CD4-positive, CD25-positive, alpha-beta regulatory T cell (primary cell): ENCODE data around the gene PHLDB3. TPM values are rescaled to one million over a fixed set of nuclear protein-coding genes. Genes with fewer than 3 reads are reported as not detected.

Source experiments
- ATAC-seq, 2 donors: fragments of 150-1000 bp; cut with Tn5 transposase; one replicate each; pipeline ENCODE4 v1.10.0; 2021; ENCODE audit warnings: low read depth in 2 of 2, moderate number of reproducible peaks in 2 of 2, moderate library complexity in 1 of 2
- DNase-seq, 3 donors: peaks; one replicate each; pipeline versions ENCODE4 v3.0.0 to v3.0.0-alpha.2; 2012 to 2022; ENCODE audit warnings: mixed read lengths in 1 of 3
- H3K27ac ChIP-seq: one replicate; pipeline ENCODE4 v1.7.0; 2013; ENCODE audit warnings: mild to moderate bottlenecking, low read length; ENCODE audit not compliant: insufficient read depth, poor library complexity, severe bottlenecking
- H3K27me3 ChIP-seq: one replicate; pipeline ENCODE4 v1.7.0; 2013; ENCODE audit warnings: low read length; ENCODE audit not compliant: control insufficient read depth, insufficient read depth
- H3K36me3 ChIP-seq: one replicate; pipeline ENCODE4 v1.7.0; 2013; ENCODE audit warnings: mild to moderate bottlenecking, low read length, moderate library complexity; ENCODE audit not compliant: control insufficient read depth, insufficient read depth
- H3K4me1 ChIP-seq: 2 replicates; pipeline ENCODE4 v1.7.0; 2013; ENCODE audit warnings: mild to moderate bottlenecking, low read length; ENCODE audit not compliant: insufficient read depth, control insufficient read depth, poor library complexity, severe bottlenecking
- H3K4me3 ChIP-seq: one replicate; pipeline ENCODE4 v1.7.0; 2013; ENCODE audit warnings: low read depth, mild to moderate bottlenecking, low read length, moderate library complexity
- H3K9me3 ChIP-seq, 2 experiments: 1 replicate in 1 of 2; 2 replicates in 1 of 2; pipeline ENCODE4 v1.7.0; 2013; ENCODE audit warnings: low read length in 2 of 2, mild to moderate bottlenecking in 1 of 2, moderate library complexity in 1 of 2; ENCODE audit not compliant: control insufficient read depth in 2 of 2
- H3K27ac Mint-ChIP-seq, 3 donors: one replicate each; pipeline ENCODE4 v1.8.0; 2020 to 2022; ENCODE audit warnings: mild to moderate bottlenecking in 3 of 3, mixed read lengths in 3 of 3, moderate library complexity in 2 of 3
- H3K27me3 Mint-ChIP-seq: one replicate; pipeline ENCODE4 v1.8.0; 2022; ENCODE audit warnings: mild to moderate bottlenecking, mixed read lengths
- H3K36me3 Mint-ChIP-seq: one replicate; pipeline ENCODE4 v1.8.0; 2020; ENCODE audit warnings: mixed read lengths
- H3K4me1 Mint-ChIP-seq, 4 donors: one replicate each; pipeline ENCODE4 v1.8.0; 2020 to 2022; ENCODE audit warnings: mixed read lengths in 4 of 4, mild to moderate bottlenecking in 1 of 4
- H3K4me3 Mint-ChIP-seq, 4 donors: one replicate each; pipeline ENCODE4 v1.8.0; 2020 to 2022; ENCODE audit warnings: mild to moderate bottlenecking in 4 of 4, mixed read lengths in 4 of 4, moderate library complexity in 3 of 4
- H3K9me3 Mint-ChIP-seq, 7 donors: one replicate each; pipeline ENCODE4 v1.8.0; 2020 to 2022; ENCODE audit warnings: mixed read lengths in 7 of 7, mild to moderate bottlenecking in 3 of 7, moderate library complexity in 2 of 7
- polyA plus RNA-seq, 4 donors: library from polyadenylated mRNA; unstranded; fragments of 300-500 nt; fragmentation: Illumina TruSeq; gene quantifications; one replicate each; pipeline ENCODE4 v1.2.3, GENCODE V29; 2021
- total RNA-seq: library from RNA; stranded (reverse); gene quantifications from one replicate; pipeline ENCODE4 v1.2.3, GENCODE V29; 2022

The PHLDB3 gene
- total and polyA plus RNA-seq, 5 donors from 2014 or later: 1.5 to 64.1 (median 4.2) TPM

DNA sequence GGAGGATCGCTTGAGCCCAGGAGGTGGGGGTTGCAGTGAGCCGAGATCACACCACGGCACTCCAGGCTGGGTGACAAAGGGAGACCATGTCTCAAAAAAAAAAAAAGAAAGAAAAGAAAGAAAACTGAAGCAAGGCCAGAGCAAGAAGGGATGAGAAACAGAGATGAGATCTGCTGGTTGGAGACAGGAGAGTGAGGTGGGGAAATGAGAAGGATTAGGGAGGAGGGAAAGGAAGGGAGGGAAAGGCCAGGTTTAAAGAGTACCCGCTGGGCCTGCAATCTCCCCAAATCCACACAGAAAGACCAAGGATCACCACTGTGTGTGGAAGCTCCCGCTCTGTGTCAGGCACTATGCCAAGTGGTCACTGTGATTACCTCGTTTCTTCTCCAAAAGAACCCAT, 22.8 kb downstream of the PHLDB3 start:
- ATAC-seq: no peak
- no peaks in the 10 kb centered on the region for H3K27me3 Mint-ChIP-seq
- H3K4me1 ChIP-seq: no peaks in the 10 kb centered on the region
- peaks cover 5% of the 10 kb centered on the region for H3K36me3 ChIP-seq
- no peak overlapping the region for H3K27ac ChIP-seq
- H3K4me3 Mint-ChIP-seq: no peak overlapping the region
- H3K9me3 Mint-ChIP-seq: no peaks in the 10 kb centered on the region
- DNase-seq: no peak
- peaks cover 0 to 5% (median 3%) of the 10 kb centered on the region in 4 donors for H3K4me1 Mint-ChIP-seq
- no peak overlapping the region for H3K4me3 ChIP-seq
- peaks cover 23% of the 10 kb centered on the region for H3K36me3 Mint-ChIP-seq
- H3K27ac Mint-ChIP-seq: peak overlapping the region in 1 of 3 donors; percentile 79
- H3K9me3 ChIP-seq: no peaks in the 10 kb centered on the region
- no peaks in the 10 kb centered on the region for H3K27me3 ChIP-seq

DNA sequence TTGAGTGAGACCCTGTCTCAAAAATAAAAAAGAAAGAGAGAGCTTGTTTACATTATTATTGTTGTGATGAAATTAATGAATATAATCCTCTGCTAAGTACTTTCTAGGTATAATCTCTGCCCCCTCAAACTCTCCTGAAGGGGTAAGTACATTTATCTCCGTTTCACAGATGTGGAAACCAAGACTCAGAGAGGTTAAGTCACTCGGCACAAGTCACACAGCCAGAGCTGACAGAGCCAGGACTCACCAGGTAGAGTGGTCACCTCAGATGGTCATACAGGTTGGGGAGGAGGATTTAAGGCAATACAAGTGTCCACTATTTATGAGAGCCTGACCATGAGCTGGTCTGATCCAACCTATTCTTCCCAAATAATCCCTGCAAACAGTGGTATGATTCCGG, 24.0 kb downstream of the PHLDB3 start:
- peaks cover 23% of the 10 kb centered on the region for H3K36me3 Mint-ChIP-seq
- peak overlapping the region in 2 of 3 donors; percentile 52 to 71 for H3K27ac Mint-ChIP-seq
- Histone ChIP-seq H3K36me3 (peaks cover 5% of the 10 kb centered on the region), H3K9me3 (no peaks in the 10 kb centered on the region), H3K4me3 (no peak overlapping the region), H3K27ac (no peak overlapping the region), H3K27me3 (no peaks in the 10 kb centered on the region), H3K4me1 (peaks cover 4% of the 10 kb centered on the region)
- peaks cover 0 to under 1% (median 0%) of the 10 kb centered on the region in 7 donors for H3K9me3 Mint-ChIP-seq
- no peaks in the 10 kb centered on the region for H3K27me3 Mint-ChIP-seq
- H3K4me1 Mint-ChIP-seq: peaks cover under 1 to 9% (median 4%) of the 10 kb centered on the region in 4 donors
- ATAC-seq: no peak
- no peak overlapping the region for H3K4me3 Mint-ChIP-seq
- DNase-seq: no peak

DNA sequence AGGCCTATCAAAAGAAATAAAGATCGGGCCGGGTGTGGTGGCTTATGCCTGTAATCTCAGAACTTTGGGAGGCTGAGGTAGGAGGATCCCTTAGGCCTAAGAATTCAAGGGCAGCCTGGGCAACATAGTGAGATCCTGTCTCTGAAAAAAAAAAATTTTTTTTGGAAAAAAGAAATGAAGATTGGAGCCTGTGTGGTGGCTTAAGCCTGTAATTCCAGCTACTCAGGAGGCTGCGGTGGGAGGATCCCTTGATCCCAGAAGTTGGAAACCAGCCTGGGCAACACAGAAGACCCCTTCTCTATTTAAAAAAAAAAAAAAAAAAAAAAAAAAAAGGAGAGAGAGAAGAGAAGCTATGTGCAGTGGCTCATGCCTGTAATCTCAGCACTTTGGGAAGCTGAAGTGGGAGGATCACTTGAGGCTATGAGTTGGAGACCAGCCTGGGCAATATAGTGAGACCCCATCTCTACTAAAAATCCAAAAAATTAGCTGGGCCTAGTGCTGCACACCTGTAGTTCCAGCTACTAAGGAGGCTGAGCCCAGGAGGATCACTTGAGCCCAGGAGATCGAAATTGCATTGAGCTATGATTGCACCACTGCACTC, 24.5 kb downstream of the PHLDB3 start:
- Mint-ChIP-seq H3K4me3 (no peak overlapping the region), H3K4me1 (peaks cover 6 to 14% (median 9%) of the 10 kb centered on the region in 4 donors), H3K9me3 (peaks cover 0 to 2% (median 0%) of the 10 kb centered on the region in 7 donors), H3K36me3 (peaks cover 25% of the 10 kb centered on the region), H3K27me3 (no peaks in the 10 kb centered on the region), H3K27ac (peak overlapping the region in 1 of 3 donors; percentile 71)
- no peak overlapping the region for H3K27ac ChIP-seq
- DNase-seq: no peak
- no peaks in the 10 kb centered on the region for H3K27me3 ChIP-seq
- peaks cover 9% of the 10 kb centered on the region for H3K4me1 ChIP-seq
- no peaks in the 10 kb centered on the region for H3K9me3 ChIP-seq
- H3K4me3 ChIP-seq: no peak overlapping the region
- H3K36me3 ChIP-seq: peaks cover 5% of the 10 kb centered on the region
- no peak for ATAC-seq

DNA sequence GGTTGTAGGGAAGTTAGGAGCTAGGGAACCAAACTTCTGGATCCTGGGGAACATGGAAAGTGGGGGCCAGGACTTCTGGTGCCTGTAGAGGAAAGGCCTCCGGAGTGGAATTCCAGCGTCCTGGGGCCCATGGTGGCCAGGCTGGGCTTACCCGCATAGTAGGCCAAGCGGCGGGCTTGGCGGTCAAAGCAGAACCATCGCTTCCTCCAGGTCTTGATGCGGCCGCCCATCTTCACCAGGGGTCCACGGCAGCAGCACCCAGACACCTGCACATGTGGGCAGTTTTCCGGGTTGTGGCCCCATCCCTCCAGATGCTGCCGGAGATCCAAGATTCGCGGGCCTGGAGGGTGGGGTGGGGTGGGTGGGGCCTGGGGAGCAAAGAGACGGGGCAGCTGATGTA, 25.3 kb downstream of the PHLDB3 start:
- Histone ChIP-seq H3K27ac (no peak overlapping the region), H3K36me3 (peaks cover 5% of the 10 kb centered on the region), H3K9me3 (no peaks in the 10 kb centered on the region), H3K4me1 (peaks cover 15% of the 10 kb centered on the region), H3K4me3 (no peak overlapping the region), H3K27me3 (no peaks in the 10 kb centered on the region)
- H3K27me3 Mint-ChIP-seq: no peaks in the 10 kb centered on the region
- peaks cover 25% of the 10 kb centered on the region for H3K36me3 Mint-ChIP-seq
- peaks cover 6 to 18% (median 12%) of the 10 kb centered on the region in 4 donors for H3K4me1 Mint-ChIP-seq
- peaks cover 0 to 2% (median 0%) of the 10 kb centered on the region in 7 donors for H3K9me3 Mint-ChIP-seq
- DNase-seq (no peak), ATAC-seq (no peak)
- H3K4me3 Mint-ChIP-seq: no peak overlapping the region
- H3K27ac Mint-ChIP-seq: peak overlapping the region in 1 of 3 donors; percentile 83

DNA sequence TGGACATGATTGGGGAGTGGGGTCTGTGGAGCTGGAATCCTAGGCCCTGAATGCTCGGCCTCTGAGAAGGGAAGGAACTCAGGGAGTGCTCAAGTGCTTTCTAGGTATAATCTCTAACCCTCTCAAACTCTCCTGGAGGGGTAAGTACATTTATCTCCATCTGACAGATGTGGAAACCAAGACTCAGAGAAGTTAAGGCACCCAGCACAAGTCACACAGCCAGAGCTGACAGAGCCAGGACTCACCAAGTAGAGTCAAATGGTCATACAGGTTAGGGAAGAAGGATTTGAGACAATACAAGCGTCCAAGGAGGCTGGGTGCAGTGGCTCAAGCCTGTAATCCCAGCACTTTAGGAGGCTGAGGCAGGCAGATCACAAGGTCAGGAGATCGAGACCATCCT, 26.2 kb downstream of the PHLDB3 start:
- Mint-ChIP-seq H3K27ac (peak overlapping the region in 2 of 3 donors; percentile 70 to 77), H3K4me3 (peak overlapping the region in 2 of 4 donors; percentile 19 to 47), H3K27me3 (no peaks in the 10 kb centered on the region)

DNA sequence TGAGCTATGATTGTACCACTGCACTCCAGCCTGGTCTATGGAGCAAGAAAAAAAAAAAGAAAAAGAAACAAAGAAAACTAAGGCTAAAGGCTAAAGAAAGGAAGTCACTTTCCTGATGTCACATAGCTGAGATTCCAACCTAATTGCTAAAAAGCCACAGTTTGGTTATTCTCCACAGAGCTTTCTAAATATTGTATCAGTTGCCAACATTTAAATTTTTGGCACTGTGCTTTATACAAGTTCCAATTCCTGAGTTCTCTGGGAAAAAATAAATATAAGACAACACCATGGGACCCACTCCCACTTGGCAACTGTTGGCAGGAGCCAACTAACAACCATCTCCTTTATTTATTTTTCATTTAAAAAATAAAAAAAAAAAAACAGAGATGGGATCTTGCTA, 27.9 kb downstream of the PHLDB3 start:
- Histone ChIP-seq H3K4me1 (peaks cover 15% of the 10 kb centered on the region), H3K36me3 (peaks cover 2% of the 10 kb centered on the region), H3K4me3 (no peak overlapping the region), H3K27me3 (no peaks in the 10 kb centered on the region), H3K9me3 (no peaks in the 10 kb centered on the region), H3K27ac (no peak overlapping the region)
- no peaks in the 10 kb centered on the region for H3K27me3 Mint-ChIP-seq
- no peak overlapping the region for H3K4me3 Mint-ChIP-seq
- no peak for DNase-seq
- H3K36me3 Mint-ChIP-seq: peaks cover 18% of the 10 kb centered on the region
- H3K9me3 Mint-ChIP-seq: peaks cover 0 to 2% (median 0%) of the 10 kb centered on the region in 7 donors
- H3K4me1 Mint-ChIP-seq: peaks cover 6 to 30% (median 18%) of the 10 kb centered on the region in 4 donors
- no peak for ATAC-seq
- peak overlapping the region in 2 of 3 donors; percentile 96 to 99 for H3K27ac Mint-ChIP-seq

More for the DNA sequence above, 26.2 kb downstream of the PHLDB3 start:
- peaks cover 6 to 23% (median 16%) of the 10 kb centered on the region in 4 donors for H3K4me1 Mint-ChIP-seq
- H3K9me3 Mint-ChIP-seq: peaks cover 0 to 2% (median 0%) of the 10 kb centered on the region in 7 donors
- no peak for ATAC-seq
- H3K4me1 ChIP-seq: peaks cover 15% of the 10 kb centered on the region
- DNase-seq: no peak
- no peaks in the 10 kb centered on the region for H3K27me3 ChIP-seq
- no peak overlapping the region for H3K27ac ChIP-seq
- no peaks in the 10 kb centered on the region for H3K9me3 ChIP-seq
- peaks cover 25% of the 10 kb centered on the region for H3K36me3 Mint-ChIP-seq
- H3K36me3 ChIP-seq: peaks cover 5% of the 10 kb centered on the region
- H3K4me3 ChIP-seq: no peak overlapping the region

DNA sequence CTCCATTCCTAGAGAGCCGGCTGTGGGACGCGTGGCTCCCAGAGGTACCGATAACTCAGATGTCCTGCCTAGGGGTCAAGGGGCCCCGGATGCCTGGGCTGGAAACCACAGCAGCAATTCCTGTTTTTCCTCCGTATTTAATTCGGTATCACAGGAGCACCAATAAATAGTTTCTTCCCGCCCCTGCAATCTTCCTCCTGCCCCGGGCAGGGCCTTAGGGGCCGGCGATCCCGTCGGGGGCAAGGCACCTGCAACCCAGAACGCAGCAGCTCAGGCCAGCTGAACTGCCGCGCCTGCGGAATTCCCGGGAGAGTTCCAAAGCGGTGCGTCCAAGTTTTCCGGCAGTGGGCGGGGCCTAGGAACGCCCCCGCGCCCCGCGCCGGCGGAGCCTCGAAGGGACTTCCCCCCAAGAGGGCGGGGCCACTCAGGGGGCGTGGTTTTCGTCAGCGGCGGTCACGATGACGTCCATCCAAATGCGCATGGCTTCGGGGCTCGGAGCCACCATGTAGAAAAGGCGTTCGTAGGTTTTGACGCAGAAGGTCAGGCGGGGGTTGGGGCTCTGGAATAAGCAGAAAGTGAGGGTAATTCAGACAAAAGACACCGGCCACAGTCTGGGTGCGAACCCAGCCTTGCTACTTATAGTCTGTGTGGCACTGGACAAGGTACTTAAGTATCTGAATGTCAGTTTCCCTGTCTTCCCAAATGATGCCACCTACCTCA, 29.4 kb downstream of the PHLDB3 start:
- H3K9me3 ChIP-seq: no peaks in the 10 kb centered on the region
- Mint-ChIP-seq H3K27me3 (no peaks in the 10 kb centered on the region), H3K36me3 (peaks cover 10% of the 10 kb centered on the region), H3K4me3 (peak overlapping the region; percentile 65 to 88 (median 76)), H3K4me1 (peaks cover 6 to 42% (median 19%) of the 10 kb centered on the region in 4 donors), H3K27ac (peak overlapping the region; percentile 60 to 99 (median 96)), H3K9me3 (peaks cover 0 to 2% (median 0%) of the 10 kb centered on the region in 7 donors)
- H3K27ac ChIP-seq: peak overlapping the region; percentile 87
- DNase-seq: peak; percentile 91 to 95 (median 94)
- H3K4me1 ChIP-seq: peaks cover 23% of the 10 kb centered on the region
- peak; percentile 85 to 88 for ATAC-seq
- peak overlapping the region; percentile 68 for H3K4me3 ChIP-seq
- H3K36me3 ChIP-seq: peaks cover 2% of the 10 kb centered on the region
- no peaks in the 10 kb centered on the region for H3K27me3 ChIP-seq
